Measurements from ENCODE around the gene CIT. TPM values are rescaled to one million over a fixed set of nuclear protein-coding genes. Genes with fewer than 3 reads are reported as not detected.

The CIT gene
- total and polyA plus RNA-seq, 2 donors (not counting 1 experiment from before 2014, with no cell fraction given), result 6.8 to 25.4 TPM

- H3K4me1 ChIP-seq (ENCODE audit: control insufficient read depth, extremely low read depth, insufficient read depth, low read length), result no peaks in the 10 kb centered on the region
- H3K36me3 ChIP-seq (ENCODE audit: control insufficient read depth, insufficient read depth, low read length), result no peaks in the 10 kb centered on the region
- no peaks in the 10 kb centered on the region for H4K20me1 ChIP-seq (ENCODE audit: control insufficient read depth, extremely low read depth, insufficient read depth, low read length)
- H3K27me3 ChIP-seq (ENCODE audit: control insufficient read depth, insufficient read depth, low read length), result no peaks in the 10 kb centered on the region
- no peak overlapping the region for H2AFZ ChIP-seq (ENCODE audit: low read length)
- no peaks in the 10 kb centered on the region for H3K9me3 ChIP-seq (ENCODE audit: control insufficient read depth, insufficient read depth, low read depth, low read length)
- no peak overlapping the region for H3K4me2 ChIP-seq (ENCODE audit: extremely low read depth, insufficient read depth, low read length)
- no peaks in the 10 kb centered on the region for H3K79me2 ChIP-seq (ENCODE audit: control insufficient read depth, insufficient read depth, low read length)
- H3K4me3 ChIP-seq (replicated peaks in 1 of 4; ENCODE audit: control extremely low read depth in 1 of 4, insufficient read depth in 1 of 4, low read depth in 3 of 4, low read length in 4 of 4), result no peak overlapping the region
- no peak for TF ChIP-seq CTCF (conservative IDR thresholded peaks at IDR 0.05 in 1 of 2, IDR thresholded peaks at IDR 0.05 in 1 of 2; ENCODE audit: low read depth in 1 of 2, low read length in 2 of 2)
- no peak for TF ChIP-seq EZH2 (IDR thresholded peaks at IDR 0.05; ENCODE audit: low read length, missing control alignments)
- H3K9ac ChIP-seq (ENCODE audit: insufficient read depth, low read length), result no peak overlapping the region
- H3K27ac ChIP-seq (ENCODE audit: insufficient read depth, low read length), result no peak overlapping the region
- DNase-seq (ENCODE audit: low read depth in 2 of 2), result no peak
These were observed 49.4 kb downstream of the CIT start for GRCh38 chr12:119827760-119828159.

DNA sequence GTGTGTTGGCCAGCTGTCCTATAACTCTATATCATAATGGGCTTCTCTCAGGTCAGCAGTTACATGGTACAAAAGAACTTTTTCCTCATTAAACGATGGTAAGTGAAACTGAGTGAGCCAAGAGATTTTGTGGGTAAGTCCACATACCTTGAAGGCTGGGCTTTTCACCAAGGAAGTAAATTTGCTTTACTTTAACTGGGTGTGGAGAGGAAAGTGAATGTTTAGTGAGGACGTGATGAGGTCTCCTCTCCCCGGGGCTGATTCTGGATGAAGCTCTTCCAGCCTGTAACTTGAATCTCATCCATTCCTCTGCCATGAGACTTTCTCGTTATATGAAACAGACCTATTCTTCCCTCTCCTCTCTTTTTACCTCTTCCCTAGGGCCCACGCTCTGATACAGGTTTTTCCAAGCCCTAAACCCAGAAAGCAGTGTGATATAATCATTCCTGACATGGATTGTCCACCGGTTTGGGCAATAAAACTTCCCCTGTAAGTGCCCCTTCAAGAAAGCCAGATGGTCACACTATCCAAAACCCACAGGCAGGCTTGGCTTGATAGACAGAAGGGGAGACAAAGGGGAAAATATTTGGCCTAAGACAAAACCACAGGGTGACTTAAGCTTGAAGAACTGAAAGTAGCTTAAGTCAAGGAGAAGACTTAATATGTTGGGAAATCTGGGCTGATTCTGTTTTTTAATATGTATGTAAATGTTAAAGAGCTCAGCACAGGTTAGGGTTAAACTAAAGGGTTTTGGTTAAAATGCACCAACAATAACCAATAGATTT is 50.3 kb downstream of the CIT start:
- H3K4me2 ChIP-seq (ENCODE audit: extremely low read depth, insufficient read depth, low read length), result no peak overlapping the region
- H2AFZ ChIP-seq (ENCODE audit: low read length), result no peak overlapping the region
- H3K4me1 ChIP-seq (ENCODE audit: control insufficient read depth, extremely low read depth, insufficient read depth, low read length), result no peaks in the 10 kb centered on the region
- no peaks in the 10 kb centered on the region for H4K20me1 ChIP-seq (ENCODE audit: control insufficient read depth, extremely low read depth, insufficient read depth, low read length)
- no peaks in the 10 kb centered on the region for H3K36me3 ChIP-seq (ENCODE audit: control insufficient read depth, insufficient read depth, low read length)
- peak in 1 of 2 donors; percentile 29 for DNase-seq (ENCODE audit: low read depth in 2 of 2)
- no peak for TF ChIP-seq CTCF (conservative IDR thresholded peaks at IDR 0.05 in 1 of 2, IDR thresholded peaks at IDR 0.05 in 1 of 2; ENCODE audit: low read depth in 1 of 2, low read length in 2 of 2)
- H3K79me2 ChIP-seq (ENCODE audit: control insufficient read depth, insufficient read depth, low read length), result no peaks in the 10 kb centered on the region
- no peak overlapping the region for H3K4me3 ChIP-seq (replicated peaks in 1 of 4; ENCODE audit: control extremely low read depth in 1 of 4, insufficient read depth in 1 of 4, low read depth in 3 of 4, low read length in 4 of 4)
- H3K9ac ChIP-seq (ENCODE audit: insufficient read depth, low read length), result no peak overlapping the region
- no peaks in the 10 kb centered on the region for H3K27me3 ChIP-seq (ENCODE audit: control insufficient read depth, insufficient read depth, low read length)
- H3K27ac ChIP-seq (ENCODE audit: insufficient read depth, low read length), result no peak overlapping the region
- no peaks in the 10 kb centered on the region for H3K9me3 ChIP-seq (ENCODE audit: control insufficient read depth, insufficient read depth, low read depth, low read length)

GRCh38 chr12:119825262-119825661 is 51.9 kb downstream of the CIT start:
- H3K9ac ChIP-seq (ENCODE audit: insufficient read depth, low read length), result no peak overlapping the region
- H3K36me3 ChIP-seq (ENCODE audit: control insufficient read depth, insufficient read depth, low read length), result no peaks in the 10 kb centered on the region
- no peaks in the 10 kb centered on the region for H4K20me1 ChIP-seq (ENCODE audit: control insufficient read depth, extremely low read depth, insufficient read depth, low read length)
- no peaks in the 10 kb centered on the region for H3K79me2 ChIP-seq (ENCODE audit: control insufficient read depth, insufficient read depth, low read length)
- no peak for DNase-seq (ENCODE audit: low read depth in 2 of 2)
- H3K27me3 ChIP-seq (ENCODE audit: control insufficient read depth, insufficient read depth, low read length), result no peaks in the 10 kb centered on the region
- no peak overlapping the region for H3K4me2 ChIP-seq (ENCODE audit: extremely low read depth, insufficient read depth, low read length)
- TF ChIP-seq EZH2 (IDR thresholded peaks at IDR 0.05; ENCODE audit: low read length, missing control alignments), result no peak
- TF ChIP-seq CTCF (conservative IDR thresholded peaks at IDR 0.05 in 1 of 2, IDR thresholded peaks at IDR 0.05 in 1 of 2; ENCODE audit: low read depth in 1 of 2, low read length in 2 of 2), result no peak
- no peak overlapping the region for H3K4me3 ChIP-seq (replicated peaks in 1 of 4; ENCODE audit: control extremely low read depth in 1 of 4, insufficient read depth in 1 of 4, low read depth in 3 of 4, low read length in 4 of 4)
- H2AFZ ChIP-seq (ENCODE audit: low read length), result no peak overlapping the region
- H3K9me3 ChIP-seq (ENCODE audit: control insufficient read depth, insufficient read depth, low read depth, low read length), result no peaks in the 10 kb centered on the region
- H3K27ac ChIP-seq (ENCODE audit: insufficient read depth, low read length), result no peak overlapping the region
- H3K4me1 ChIP-seq (ENCODE audit: control insufficient read depth, extremely low read depth, insufficient read depth, low read length), result no peaks in the 10 kb centered on the region

Measured in fibroblast of lung (primary cell).